Measurements from ENCODE around the gene HARS1.
"Not testable (repeated sequence)": the region's sequence is repeated elsewhere in the genome, so short reads cannot be mapped to it uniquely, and the experiment has no call there.

- not testable (repeated sequence) for TF ChIP-seq FOS (IDR thresholded peaks at IDR 0.05; ENCODE audit: borderline replicate concordance, insufficient read depth, low read length); CTCF (IDR thresholded peaks at IDR 0.05; ENCODE audit: extremely low read depth in 1 of 2, insufficient read depth in 1 of 2, low read depth in 1 of 2, low read length in 2 of 2); MAX (IDR thresholded peaks at IDR 0.05; ENCODE audit: insufficient read depth, insufficient read length)
Observed at GRCh38 chr5:140716238-140716637, 25.1 kb upstream of the HARS1 start.
